ENCODE data around the gene SSC5D.
A peak's percentile ranks its signal among the peaks of the same experiment; 100 is the strongest.
"Not testable (repeated sequence)": the region's sequence is repeated elsewhere in the genome, so short reads cannot be mapped to it uniquely, and the experiment has no call there.

Gene SSC5D

GRCh38 chr19:55503502-55504251 is 15.4 kb downstream of the SSC5D start:
- peak; percentile 96 for DNase-seq (ENCODE audit: low spot score)

GRCh38 chr19:55504252-55504603 is 16.0 kb downstream of the SSC5D start:
- no peak for DNase-seq (ENCODE audit: low spot score)

- no peak for DNase-seq (ENCODE audit: low spot score)
These were observed 16.7 kb downstream of the SSC5D start for GRCh38 chr19:55504981-55505380.

- DNase-seq (ENCODE audit: low spot score), result no peak
These were observed 19.9 kb downstream of the SSC5D start for GRCh38 chr19:55508120-55508519.

GRCh38 chr19:55516878-55517620 is 28.8 kb downstream of the SSC5D start:
- DNase-seq (ENCODE audit: low spot score), result peak; percentile 96

- DNase-seq (ENCODE audit: low spot score), result no peak
These were observed 31.4 kb downstream of the SSC5D start for GRCh38 chr19:55519451-55520311.

GRCh38 chr19:55520691-55521292 is 32.6 kb downstream of the SSC5D start:
- no peak for DNase-seq (ENCODE audit: low spot score)

- DNase-seq (ENCODE audit: low spot score), result no peak
These were observed 37.3 kb downstream of the SSC5D start for GRCh38 chr19:55525289-55526101.

GRCh38 chr19:55526216-55527196 is 38.3 kb downstream of the SSC5D start:
- DNase-seq (ENCODE audit: low spot score), result no peak

GRCh38 chr19:55527197-55528029 is 39.2 kb downstream of the SSC5D start:
- DNase-seq (ENCODE audit: low spot score), result no peak

GRCh38 chr19:55528030-55528803 is 40.0 kb downstream of the SSC5D start:
- no peak for DNase-seq (ENCODE audit: low spot score)

- no peak for DNase-seq (ENCODE audit: low spot score)
These were observed 41.5 kb downstream of the SSC5D start for GRCh38 chr19:55529636-55530234.

GRCh38 chr19:55530996-55531395 is 42.8 kb downstream of the SSC5D start:
- DNase-seq (ENCODE audit: low spot score), result no peak

- DNase-seq (ENCODE audit: low spot score), result not testable (repeated sequence)
These were observed 46.0 kb downstream of the SSC5D start for GRCh38 chr19:55534280-55534679.

- no peak for DNase-seq (ENCODE audit: low spot score)
These were observed 47.1 kb downstream of the SSC5D start for GRCh38 chr19:55535173-55535964.

GRCh38 chr19:55535965-55536350 is 47.7 kb downstream of the SSC5D start:
- DNase-seq (ENCODE audit: low spot score), result no peak

- no peak for DNase-seq (ENCODE audit: low spot score)
These were observed 48.1 kb downstream of the SSC5D start for GRCh38 chr19:55536366-55536765.

Measured in ecto neural progenitor cell (in vitro differentiated cells).